Vagina (tissue), 2 donors: ENCODE results near the gene CD302. TPM values are rescaled to one million over a fixed set of nuclear protein-coding genes. Genes with fewer than 3 reads are reported as not detected.

ENCODE experiments used
- DNase-seq, 2 donors: peaks; one replicate each; pipeline ENCODE4 v3.0.0-alpha.2; 2017; ENCODE audit errors: extremely low spot score in 2 of 2
- H3K27ac ChIP-seq: fragments of 200-600 bp; sonication (generic); one replicate; pipeline ENCODE4 v1.5.1; 2019
- H3K27me3 ChIP-seq: fragments of 200-600 bp; sonication (generic); one replicate; pipeline ENCODE4 v1.5.1; 2019
- H3K36me3 ChIP-seq, 2 donors: fragments of 200-600 bp; sonication (generic); one replicate each; pipeline ENCODE4 v1.5.1; 2017 to 2019
- H3K4me1 ChIP-seq: fragments of 200-600 bp; sonication (generic); one replicate; pipeline ENCODE4 v1.5.1; 2019
- H3K4me3 ChIP-seq, 2 donors: fragments of 200-600 bp; sonication (generic); 1 replicate in 1 of 2; 2 replicates in 1 of 2; pipeline ENCODE4 v1.5.1; 2016 to 2019
- H3K9me3 ChIP-seq: fragments of 200-600 bp; sonication (generic); one replicate; pipeline ENCODE4 v1.5.1; 2019
- POLR2A ChIP-seq, 2 donors: fragments of 450-650 bp; IDR thresholded peaks; one replicate each; pipeline ENCODE4 v1.6.1; 2017; ENCODE audit warnings: antibody characterized with exemption in 2 of 2, mild to moderate bottlenecking in 2 of 2, moderate library complexity in 2 of 2
- POLR2AphosphoS5 ChIP-seq, 2 donors: sonication (generic); formaldehyde crosslinking; IDR thresholded peaks; one replicate each; pipeline ENCODE4 v1.9.0; 2017; ENCODE audit warnings: antibody characterized with exemption in 2 of 2, mild to moderate bottlenecking in 2 of 2, low read depth in 1 of 2; ENCODE audit not compliant: insufficient read depth in 1 of 2
- intact Hi-C: fragments of 100-400 bp; cut with DNase I; formaldehyde crosslinking; loops from one replicate; pipeline ENCODE4 v1.15.1; 2023
- total RNA-seq: library from RNA; depleted of rRNA; stranded (reverse); fragments of >200 nt; gene quantifications from one replicate; pipeline ENCODE4 v1.2.3, GENCODE V29; 2016
- TF ChIP-seq, protein P1 (sequence below), 3 experiments: fragments of 450-650 bp in 2 of 3; fragments of 200-600 bp in 1 of 3; sonication (generic) in 1 of 3; IDR thresholded peaks; one replicate each; pipeline ENCODE4 v1.5.1; 2017 to 2019; ENCODE audit warnings: antibody characterized with exemption in 3 of 3, mild to moderate bottlenecking in 2 of 3, moderate library complexity in 2 of 3

The CD302 gene
- total RNA-seq, 1 donor from 2014 or later = 56.5 TPM

DNA sequence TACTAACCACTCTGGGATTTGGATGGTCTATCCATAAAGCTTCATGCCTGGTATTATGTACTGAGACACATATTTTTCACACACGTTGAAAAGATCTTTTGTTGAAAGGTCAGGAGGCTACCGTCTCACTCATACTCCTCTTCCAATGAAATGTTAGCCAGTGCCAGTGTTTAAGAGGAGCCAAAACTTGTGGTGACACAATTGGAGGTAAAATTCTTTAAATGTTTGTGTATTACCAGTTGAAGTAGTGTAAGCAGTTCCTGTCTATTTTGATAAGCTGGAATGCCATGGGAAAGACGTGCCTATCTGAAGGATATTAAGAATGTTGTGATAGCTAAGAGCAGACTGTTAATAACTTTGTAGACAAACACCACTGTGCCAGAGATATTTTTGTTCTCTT lies 53.6 kb downstream of the CD302 start:
- Histone ChIP-seq H3K27me3 (no peaks in the 10 kb centered on the region), H3K4me3 (no peak overlapping the region), H3K36me3 (peaks cover 4 to 34% of the 10 kb centered on the region in 2 donors), H3K4me1 (peaks cover 6% of the 10 kb centered on the region), H3K27ac (no peak overlapping the region), H3K9me3 (no peaks in the 10 kb centered on the region)
- intact Hi-C loops = no loop called here
- TF ChIP-seq POLR2A (IDR thresholded peaks at IDR 0.05) = no peak
- TF ChIP-seq POLR2AphosphoS5 (IDR thresholded peaks at IDR 0.05; ENCODE audit: insufficient read depth in 1 of 2, low read depth in 1 of 2) = no peak
- TF ChIP-seq, protein P1, sequence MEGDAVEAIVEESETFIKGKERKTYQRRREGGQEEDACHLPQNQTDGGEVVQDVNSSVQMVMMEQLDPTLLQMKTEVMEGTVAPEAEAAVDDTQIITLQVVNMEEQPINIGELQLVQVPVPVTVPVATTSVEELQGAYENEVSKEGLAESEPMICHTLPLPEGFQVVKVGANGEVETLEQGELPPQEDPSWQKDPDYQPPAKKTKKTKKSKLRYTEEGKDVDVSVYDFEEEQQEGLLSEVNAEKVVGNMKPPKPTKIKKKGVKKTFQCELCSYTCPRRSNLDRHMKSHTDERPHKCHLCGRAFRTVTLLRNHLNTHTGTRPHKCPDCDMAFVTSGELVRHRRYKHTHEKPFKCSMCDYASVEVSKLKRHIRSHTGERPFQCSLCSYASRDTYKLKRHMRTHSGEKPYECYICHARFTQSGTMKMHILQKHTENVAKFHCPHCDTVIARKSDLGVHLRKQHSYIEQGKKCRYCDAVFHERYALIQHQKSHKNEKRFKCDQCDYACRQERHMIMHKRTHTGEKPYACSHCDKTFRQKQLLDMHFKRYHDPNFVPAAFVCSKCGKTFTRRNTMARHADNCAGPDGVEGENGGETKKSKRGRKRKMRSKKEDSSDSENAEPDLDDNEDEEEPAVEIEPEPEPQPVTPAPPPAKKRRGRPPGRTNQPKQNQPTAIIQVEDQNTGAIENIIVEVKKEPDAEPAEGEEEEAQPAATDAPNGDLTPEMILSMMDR (IDR thresholded peaks at IDR 0.05) = no peak
- no peak for DNase-seq

DNA sequence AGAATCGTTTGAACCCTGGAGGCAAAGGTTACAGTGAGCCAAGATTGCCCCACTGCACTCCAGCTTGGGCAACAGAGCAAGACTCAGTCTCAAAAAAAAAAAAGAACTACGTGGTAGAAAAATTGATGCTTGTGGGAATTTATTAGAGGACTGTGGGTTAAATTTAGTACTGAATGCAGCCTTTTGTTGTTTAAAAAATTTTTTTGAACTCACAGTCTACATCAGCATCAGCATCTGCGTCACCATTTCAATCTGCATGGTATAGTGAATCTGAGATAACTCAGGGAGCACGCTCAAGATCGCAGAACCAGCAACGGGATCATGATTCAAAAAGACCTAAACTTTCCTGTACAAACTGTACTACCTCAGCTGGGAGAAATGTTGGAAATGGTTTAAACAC lies 55.2 kb downstream of the CD302 start:
- peaks cover 4 to 32% of the 10 kb centered on the region in 2 donors for H3K36me3 ChIP-seq
- no peaks in the 10 kb centered on the region for H3K27me3 ChIP-seq
- H3K4me3 ChIP-seq = no peak overlapping the region
- no peak overlapping the region for H3K27ac ChIP-seq
- H3K9me3 ChIP-seq = no peaks in the 10 kb centered on the region
- DNase-seq = no peak
- intact Hi-C loops = no loop called here
- TF ChIP-seq POLR2A (IDR thresholded peaks at IDR 0.05) (no peak), POLR2AphosphoS5 (IDR thresholded peaks at IDR 0.05; ENCODE audit: insufficient read depth in 1 of 2, low read depth in 1 of 2) (no peak)
- TF ChIP-seq, protein P1 (IDR thresholded peaks at IDR 0.05) = no peak
- peaks cover 18% of the 10 kb centered on the region for H3K4me1 ChIP-seq

GRCh38 chr2:159738509-159739390 lies 59.3 kb downstream of the CD302 start:
- peaks cover 4 to 37% of the 10 kb centered on the region in 2 donors for H3K36me3 ChIP-seq
- H3K27me3 ChIP-seq = no peaks in the 10 kb centered on the region
- H3K4me3 ChIP-seq = no peak overlapping the region
- intact Hi-C loops = no loop called here
- peaks cover 42% of the 10 kb centered on the region for H3K4me1 ChIP-seq
- TF ChIP-seq, protein P1 (IDR thresholded peaks at IDR 0.05) = no peak
- DNase-seq = no peak
- no peaks in the 10 kb centered on the region for H3K9me3 ChIP-seq
- no peak overlapping the region for H3K27ac ChIP-seq

- Histone ChIP-seq H3K4me1 (peaks cover 42% of the 10 kb centered on the region), H3K27ac (no peak overlapping the region), H3K9me3 (no peaks in the 10 kb centered on the region), H3K27me3 (no peaks in the 10 kb centered on the region), H3K4me3 (no peak overlapping the region), H3K36me3 (peaks cover 4 to 33% of the 10 kb centered on the region in 2 donors)
- DNase-seq = no peak
- intact Hi-C loops = no loop called here
- TF ChIP-seq, protein P1 (IDR thresholded peaks at IDR 0.05) = no peak
- TF ChIP-seq POLR2A (IDR thresholded peaks at IDR 0.05) (no peak), POLR2AphosphoS5 (IDR thresholded peaks at IDR 0.05; ENCODE audit: insufficient read depth in 1 of 2, low read depth in 1 of 2) (no peak)
Measured at GRCh38 chr2:159737917-159738296, 60.1 kb downstream of the CD302 start.

GRCh38 chr2:159737292-159737916 lies 60.6 kb downstream of the CD302 start:
- Histone ChIP-seq H3K36me3 (peaks cover 4 to 34% of the 10 kb centered on the region in 2 donors), H3K4me3 (no peak overlapping the region), H3K27ac (no peak overlapping the region), H3K4me1 (peaks cover 42% of the 10 kb centered on the region), H3K9me3 (no peaks in the 10 kb centered on the region), H3K27me3 (no peaks in the 10 kb centered on the region)
- TF ChIP-seq POLR2A (IDR thresholded peaks at IDR 0.05) (no peak), POLR2AphosphoS5 (IDR thresholded peaks at IDR 0.05; ENCODE audit: insufficient read depth in 1 of 2, low read depth in 1 of 2) (no peak)
- TF ChIP-seq, protein P1 (IDR thresholded peaks at IDR 0.05) = no peak
- no peak for DNase-seq
- intact Hi-C loops = no loop called here
